ENCODE results near the gene DNASE1L1. TPM values are rescaled to one million over a fixed set of nuclear protein-coding genes. Genes with fewer than 3 reads are reported as not detected.
A peak's percentile ranks its signal among the peaks of the same experiment; 100 is the strongest.

Gene DNASE1L1
- total RNA-seq, 1 donor from 2014 or later: 14.2 TPM

DNA sequence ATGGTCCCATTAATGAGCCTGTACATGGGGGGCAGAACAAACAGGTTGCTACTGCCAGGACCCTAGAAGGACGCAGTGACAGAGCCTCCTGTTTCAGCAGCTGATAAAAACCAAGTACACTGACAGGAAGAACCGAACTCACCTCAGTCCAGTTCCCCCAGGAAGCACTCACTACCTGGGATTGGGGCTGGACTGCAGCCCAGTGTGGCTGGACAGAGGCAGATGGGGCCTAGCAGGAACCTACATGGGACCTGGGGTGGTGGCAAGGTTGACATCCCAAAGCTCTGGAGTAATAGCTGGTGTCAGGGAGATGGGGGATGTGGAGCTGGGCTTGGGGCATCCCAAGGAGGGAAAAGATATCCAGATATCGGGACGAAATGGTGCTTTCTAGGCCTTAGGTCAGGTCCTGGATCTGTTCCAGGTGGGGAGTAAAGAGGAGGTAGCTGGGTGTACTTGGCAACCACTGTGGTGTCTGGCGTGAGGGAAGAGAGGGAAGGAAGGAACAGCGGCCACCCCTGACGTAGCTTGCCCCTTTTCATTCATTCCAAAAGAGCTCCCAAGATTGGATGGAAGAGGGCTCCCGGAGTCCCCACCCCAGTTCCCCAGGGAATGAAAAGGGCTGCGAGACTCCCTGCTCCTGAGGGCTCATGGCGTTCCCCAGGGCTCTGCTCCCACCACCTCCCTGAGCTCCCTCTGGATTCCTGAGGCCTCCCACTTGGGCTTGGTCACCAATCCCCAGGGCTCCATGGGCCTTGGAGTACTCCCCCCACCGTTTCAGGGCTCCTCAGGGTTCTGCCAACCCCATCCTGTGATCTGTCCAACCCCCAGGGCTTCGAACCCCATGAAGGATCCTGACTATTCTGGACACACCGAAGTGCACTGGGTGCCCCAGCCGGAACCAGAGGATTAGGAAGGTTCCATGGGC, 25.4 kb downstream of the DNASE1L1 start:
- no peak overlapping the region for H3K27ac ChIP-seq
- H3K36me3 ChIP-seq: no peaks in the 10 kb centered on the region
- H3K4me2 ChIP-seq: no peak overlapping the region
- peak overlapping the region; percentile 69 for H3K4me3 Mint-ChIP-seq
- peaks cover 3% of the 10 kb centered on the region for H3K27me3 Mint-ChIP-seq (ENCODE audit: insufficient read depth, low read depth)
- H3F3A ChIP-seq (ENCODE audit: low read depth): peaks cover 5% of the 10 kb centered on the region
- H3K79me2 ChIP-seq (ENCODE audit: low read depth): peaks cover 18% of the 10 kb centered on the region
- TF ChIP-seq CTCF (IDR thresholded peaks at IDR 0.05): no peak
- no peak for TF ChIP-seq EZH2phosphoT487 (IDR thresholded peaks at IDR 0.05)
- TF ChIP-seq EZH2 (IDR thresholded peaks at IDR 0.05): no peak
- no peak overlapping the region for H2AFZ ChIP-seq (replicated peaks)
- H4K20me1 ChIP-seq (ENCODE audit: low read depth): peaks cover 14% of the 10 kb centered on the region
- no peaks in the 10 kb centered on the region for H3K27me3 ChIP-seq
- peaks cover 4% of the 10 kb centered on the region for H3K4me1 ChIP-seq
- H3K9me3 ChIP-seq (ENCODE audit: low read depth): no peaks in the 10 kb centered on the region
- no peak overlapping the region for H3K27ac Mint-ChIP-seq
- peaks cover 2% of the 10 kb centered on the region for H3K36me3 Mint-ChIP-seq
- peaks cover 14% of the 10 kb centered on the region for H3K4me1 Mint-ChIP-seq
- DNase-seq (ENCODE audit: low spot score): no peak
- peaks cover 14% of the 10 kb centered on the region for H3K9me3 Mint-ChIP-seq
- no peak overlapping the region for H3K4me3 ChIP-seq
- no peak overlapping the region for H3K9ac ChIP-seq

DNA sequence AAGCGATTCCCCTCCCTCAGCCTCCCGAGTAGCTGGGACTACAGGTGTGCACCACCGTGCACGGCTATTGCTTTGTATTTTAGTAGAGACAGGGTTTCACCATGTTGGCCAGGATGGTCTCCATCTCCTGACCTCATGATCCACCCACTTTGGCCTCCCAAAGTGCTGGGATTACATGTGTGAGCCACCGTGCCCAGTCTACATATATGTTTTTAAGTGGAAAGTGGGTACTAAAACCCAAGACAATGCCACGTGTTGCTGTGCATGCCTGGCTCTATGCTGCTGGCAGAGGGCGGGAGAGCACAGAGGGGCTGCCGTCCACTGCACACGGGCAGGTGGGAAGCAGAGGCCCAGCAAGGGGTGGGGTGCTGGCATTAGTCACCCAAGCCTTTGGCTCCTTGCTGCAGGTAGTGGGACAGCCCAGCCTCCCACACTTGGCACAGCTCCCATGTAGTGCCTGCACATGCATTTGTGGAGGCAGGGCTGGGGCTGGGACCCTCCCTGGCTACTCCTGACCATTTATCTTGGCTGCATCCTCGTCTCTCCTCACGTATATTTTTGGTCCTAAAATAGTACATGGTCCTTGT, 26.5 kb downstream of the DNASE1L1 start:
- Histone ChIP-seq H4K20me1 (ENCODE audit: low read depth) (peaks cover 14% of the 10 kb centered on the region), H3K36me3 (no peaks in the 10 kb centered on the region), H3K9me3 (ENCODE audit: low read depth) (no peaks in the 10 kb centered on the region), H3K27ac (no peak overlapping the region), H3K79me2 (ENCODE audit: low read depth) (peaks cover 18% of the 10 kb centered on the region), H3K9ac (no peak overlapping the region), H3K4me2 (no peak overlapping the region), H3K4me1 (peaks cover 4% of the 10 kb centered on the region), H3K4me3 (no peak overlapping the region), H3F3A (ENCODE audit: low read depth) (peaks cover 14% of the 10 kb centered on the region), H3K27me3 (no peaks in the 10 kb centered on the region), H2AFZ (replicated peaks) (no peak overlapping the region)
- no peak for DNase-seq (ENCODE audit: low spot score)
- no peak for TF ChIP-seq EZH2phosphoT487 (IDR thresholded peaks at IDR 0.05)
- no peak for TF ChIP-seq CTCF (IDR thresholded peaks at IDR 0.05)
- no peak for TF ChIP-seq EZH2 (IDR thresholded peaks at IDR 0.05)
- H3K9me3 Mint-ChIP-seq: peaks cover 16% of the 10 kb centered on the region
- H3K27ac Mint-ChIP-seq: no peak overlapping the region
- no peak overlapping the region for H3K4me3 Mint-ChIP-seq
- H3K36me3 Mint-ChIP-seq: peaks cover 2% of the 10 kb centered on the region
- peaks cover 14% of the 10 kb centered on the region for H3K4me1 Mint-ChIP-seq
- peaks cover 3% of the 10 kb centered on the region for H3K27me3 Mint-ChIP-seq (ENCODE audit: insufficient read depth, low read depth)

DNA sequence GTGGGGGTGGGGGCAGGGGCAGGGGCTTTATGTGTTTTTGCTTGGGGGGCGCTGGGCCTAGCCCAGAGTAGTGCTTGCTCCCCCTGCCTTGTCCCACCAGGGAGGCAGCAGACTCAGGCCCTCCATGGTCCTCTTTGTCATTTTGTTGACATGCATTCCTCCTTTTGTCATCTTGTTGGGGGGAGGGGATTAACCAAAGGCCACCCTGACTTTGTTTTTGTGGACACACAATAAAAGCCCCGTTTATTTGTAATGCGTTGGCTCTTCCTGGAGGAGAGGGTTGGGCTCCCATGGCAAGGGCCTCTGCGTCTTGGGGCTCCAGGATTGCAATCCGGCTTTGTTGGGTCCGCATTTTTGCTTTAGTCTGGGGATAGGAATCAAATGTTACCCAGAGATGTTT, 27.8 kb downstream of the DNASE1L1 start:
- Histone ChIP-seq H3F3A (ENCODE audit: low read depth) (peaks cover 18% of the 10 kb centered on the region), H3K4me2 (peak overlapping the region; percentile 77), H3K79me2 (ENCODE audit: low read depth) (peaks cover 18% of the 10 kb centered on the region), H3K9ac (no peak overlapping the region), H2AFZ (replicated peaks) (no peak overlapping the region), H4K20me1 (ENCODE audit: low read depth) (peaks cover 14% of the 10 kb centered on the region), H3K36me3 (no peaks in the 10 kb centered on the region), H3K27ac (peak overlapping the region; percentile 85), H3K4me1 (peaks cover 4% of the 10 kb centered on the region), H3K9me3 (ENCODE audit: low read depth) (no peaks in the 10 kb centered on the region), H3K27me3 (no peaks in the 10 kb centered on the region), H3K4me3 (no peak overlapping the region)
- no peak overlapping the region for H3K27ac Mint-ChIP-seq
- H3K27me3 Mint-ChIP-seq (ENCODE audit: insufficient read depth, low read depth): peaks cover 3% of the 10 kb centered on the region
- peaks cover 16% of the 10 kb centered on the region for H3K9me3 Mint-ChIP-seq
- peaks cover 14% of the 10 kb centered on the region for H3K4me1 Mint-ChIP-seq
- peaks cover 2% of the 10 kb centered on the region for H3K36me3 Mint-ChIP-seq
- DNase-seq (ENCODE audit: low spot score): peak; percentile 73
- H3K4me3 Mint-ChIP-seq: peak overlapping the region; percentile 30
- no peak for TF ChIP-seq EZH2phosphoT487 (IDR thresholded peaks at IDR 0.05)
- TF ChIP-seq EZH2 (IDR thresholded peaks at IDR 0.05): no peak
- no peak for TF ChIP-seq CTCF (IDR thresholded peaks at IDR 0.05)
